Measurements from ENCODE around the gene FEM1B. TPM values are rescaled to one million over a fixed set of nuclear protein-coding genes. Genes with fewer than 3 reads are reported as not detected.

The FEM1B gene
- total and polyA plus RNA-seq, 2 of the 8 experiments (the other 6 are each of a cell fraction or from before 2014, with no cell fraction given) = 36.1 to 83.8 TPM

- FAIRE-seq (no peak), DNase-seq (ENCODE audit: low read depth in 1 of 2, low spot score in 2 of 2) (no peak)
- no peaks in the 10 kb centered on the region for H3K79me2 ChIP-seq (ENCODE audit: control insufficient read depth in 1 of 2, insufficient read depth in 2 of 2, low read length in 2 of 2)
- no peak overlapping the region for H4K5ac ChIP-seq (ENCODE audit: insufficient read length, low read depth, low read length)
- H2BK120ac ChIP-seq (replicated peaks; ENCODE audit: low read depth, low read length) = no peak overlapping the region
- H3K27ac ChIP-seq (ENCODE audit: low read depth, low read length) = no peak overlapping the region
- no peak overlapping the region for H2BK15ac ChIP-seq (ENCODE audit: low read length)
- POLR2A ChIA-PET (ENCODE audit: partially characterized antibody) = no interaction called here
- no peaks in the 10 kb centered on the region; a peak in 1 of 7 replicates for H3K4me1 ChIP-seq (replicated peaks in 1 of 4; ENCODE audit: control insufficient read depth in 3 of 4, insufficient read depth in 4 of 4, low read length in 3 of 4)
- no peak overlapping the region for H2BK12ac ChIP-seq (ENCODE audit: low read depth, low read length)
- 83% methylated on average over 14 of the region's 14 CpGs; no CpG with 5 or more reads in 1 of the 2 experiments for WGBS, 2 experiments (ENCODE audit: extremely low coverage in 1 of 2, insufficient coverage in 1 of 2, insufficient read length in 1 of 2, insufficient replicate concordance in 2 of 2, low coverage in 1 of 2, low lambda C conversion rate in 2 of 2, missing lambda C conversion rate in 1 of 2)
- H3K9me3 ChIP-seq (ENCODE audit: insufficient read depth in 2 of 2, low read depth in 1 of 2, low read length in 1 of 2) = no peaks in the 10 kb centered on the region
- no peak overlapping the region for H2AK5ac ChIP-seq (ENCODE audit: low read depth, low read length)
- no peak overlapping the region for H2BK5ac ChIP-seq (ENCODE audit: low read depth, low read length)
- CTCF ChIA-PET (ENCODE audit: partially characterized antibody) = interaction anchor here (0.7 to 5.6 kb wide), 17 partner anchors 9 to 466 kb away, joined by 3 to 28 read pairs (median 5); no protein-coding TSS in a partner anchor
- no peak overlapping the region for H3K14ac ChIP-seq (ENCODE audit: insufficient read length)
- no peaks in the 10 kb centered on the region for H3K23me2 ChIP-seq (ENCODE audit: low read depth, low read length)
- H3K9ac ChIP-seq (replicated peaks in 1 of 4; ENCODE audit: extremely low read depth in 1 of 4, low read depth in 3 of 4, low read length in 3 of 4) = no peak overlapping the region
- no peaks in the 10 kb centered on the region for H4K20me1 ChIP-seq (replicated peaks in 1 of 2; ENCODE audit: control insufficient read depth in 1 of 2, insufficient read depth in 2 of 2, low read length in 2 of 2)
- no peaks in the 10 kb centered on the region for H3K36me3 ChIP-seq (ENCODE audit: control insufficient read depth in 2 of 4, insufficient read depth in 4 of 4, low read length in 3 of 4)
- no peak overlapping the region for H4K91ac ChIP-seq (replicated peaks; ENCODE audit: insufficient read length, low read length)
- no peak overlapping the region for H3K4me3 ChIP-seq (ENCODE audit: extremely low read depth in 1 of 4, insufficient read depth in 2 of 4, low read depth in 3 of 4, low read length in 4 of 4)
- H3K79me1 ChIP-seq (ENCODE audit: low read depth, low read length) = no peaks in the 10 kb centered on the region
- H3K56ac ChIP-seq (replicated peaks; ENCODE audit: insufficient read length, low read depth, low read length) = no peak overlapping the region
- no peak overlapping the region for H3K4me2 ChIP-seq (ENCODE audit: insufficient read depth in 1 of 2, low read depth in 2 of 2, low read length in 2 of 2)
- no peak overlapping the region for H3K23ac ChIP-seq (ENCODE audit: insufficient read length)
- no peak overlapping the region for H3K18ac ChIP-seq (ENCODE audit: extremely low read depth, low read length)
- no peak overlapping the region for H2BK20ac ChIP-seq (ENCODE audit: low read length)
- TF ChIP-seq CTCF (IDR thresholded peaks at IDR 0.05; ENCODE audit: control extremely low read depth in 1 of 3, insufficient read depth in 1 of 3, low read depth in 1 of 3, low read length in 3 of 3) (peak in 1 of 3 experiments; percentile 15; a peak in 1 of 4 replicates), ZNF274 (IDR thresholded peaks at IDR 0.05; ENCODE audit: borderline replicate concordance, extremely low read depth, low read length) (no peak)
- no peak overlapping the region for H2AFZ ChIP-seq (ENCODE audit: low read length)
- no peak overlapping the region for H3K4ac ChIP-seq (replicated peaks; ENCODE audit: insufficient read length, low read depth, low read length)
- no peak overlapping the region for H4K8ac ChIP-seq (ENCODE audit: extremely low read depth, insufficient read depth, low read length)
- no peaks in the 10 kb centered on the region for H3K27me3 ChIP-seq (replicated peaks in 1 of 4; ENCODE audit: control insufficient read depth in 3 of 4, extremely low read depth in 1 of 4, insufficient read depth in 3 of 4, low read length in 3 of 4)
These were observed 66.2 kb downstream of the FEM1B start for GRCh38 chr15:68343579-68344225.

Measured in H1 (cell line).